Measurements from ENCODE around the gene TMEM192. TPM values are rescaled to one million over a fixed set of nuclear protein-coding genes. Genes with fewer than 3 reads are reported as not detected.
"Not testable (repeated sequence)": the region's sequence is repeated elsewhere in the genome, so short reads cannot be mapped to it uniquely, and the experiment has no call there.

TMEM192 gene
- total RNA-seq, 2 experiments from 2014 or later, result 6.6 to 15.5 TPM

DNA sequence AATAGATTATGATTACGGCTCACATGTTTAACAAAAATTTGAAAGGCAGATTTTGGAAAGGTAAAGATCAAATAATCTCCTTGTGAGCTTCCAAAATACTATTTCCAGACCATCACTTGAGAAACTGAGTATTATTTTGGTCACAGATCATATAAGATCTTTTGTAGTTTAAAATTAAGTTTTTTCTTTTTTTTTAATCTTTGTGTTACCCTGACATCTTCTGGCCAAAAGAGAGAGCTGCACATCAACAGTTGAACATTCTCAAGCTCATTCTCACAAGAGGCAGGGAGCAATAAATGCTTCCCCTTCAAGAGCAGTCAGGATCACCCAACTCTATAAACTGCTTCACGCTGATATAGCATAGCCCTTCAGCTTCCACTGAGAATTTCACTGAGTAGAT is 15.9 kb downstream of the TMEM192 start:
- H3K4me2 ChIP-seq (ENCODE audit: low read length), result no peak overlapping the region
- H3K36me3 ChIP-seq (ENCODE audit: insufficient read depth, low read length), result peaks cover 53% of the 10 kb centered on the region
- intact Hi-C loops (cut with micrococcal nuclease; ENCODE audit: unreplicated experiment), result loop anchor here (5.0 kb wide), 1 partner anchor 319 kb away; no protein-coding TSS in a partner anchor
- no peaks in the 10 kb centered on the region for H3K9me3 ChIP-seq (ENCODE audit: low read length)
- no TSS peak for BruUV-seq (replicated peaks)
- H3K9me2 ChIP-seq (ENCODE audit: insufficient read depth, low read length), result no peaks in the 10 kb centered on the region
- no peaks in the 10 kb centered on the region for H3K4me1 ChIP-seq (ENCODE audit: insufficient read depth, low read length, poor library complexity, severe bottlenecking)
- no peaks in the 10 kb centered on the region for H4K20me1 ChIP-seq (ENCODE audit: insufficient read depth, low read length)
- no peak overlapping the region for H2AFZ ChIP-seq (ENCODE audit: low read length)
- ChIA-PET POLR2A (interaction anchor here (0.7 to 1.1 kb wide), 4 partner anchors 10 to 209 kb away, joined by 3 to 4 read pairs (median 4); partner anchors contain the start of gene TMEM192), CTCF (ENCODE audit: unreplicated experiment) (interaction anchor here (0.6 to 1.1 kb wide), 2 partner anchors 16 to 28 kb away, joined by 3 to 7 read pairs; partner anchors contain the start of gene TMEM192)
- TF ChIP-seq, protein P1, sequence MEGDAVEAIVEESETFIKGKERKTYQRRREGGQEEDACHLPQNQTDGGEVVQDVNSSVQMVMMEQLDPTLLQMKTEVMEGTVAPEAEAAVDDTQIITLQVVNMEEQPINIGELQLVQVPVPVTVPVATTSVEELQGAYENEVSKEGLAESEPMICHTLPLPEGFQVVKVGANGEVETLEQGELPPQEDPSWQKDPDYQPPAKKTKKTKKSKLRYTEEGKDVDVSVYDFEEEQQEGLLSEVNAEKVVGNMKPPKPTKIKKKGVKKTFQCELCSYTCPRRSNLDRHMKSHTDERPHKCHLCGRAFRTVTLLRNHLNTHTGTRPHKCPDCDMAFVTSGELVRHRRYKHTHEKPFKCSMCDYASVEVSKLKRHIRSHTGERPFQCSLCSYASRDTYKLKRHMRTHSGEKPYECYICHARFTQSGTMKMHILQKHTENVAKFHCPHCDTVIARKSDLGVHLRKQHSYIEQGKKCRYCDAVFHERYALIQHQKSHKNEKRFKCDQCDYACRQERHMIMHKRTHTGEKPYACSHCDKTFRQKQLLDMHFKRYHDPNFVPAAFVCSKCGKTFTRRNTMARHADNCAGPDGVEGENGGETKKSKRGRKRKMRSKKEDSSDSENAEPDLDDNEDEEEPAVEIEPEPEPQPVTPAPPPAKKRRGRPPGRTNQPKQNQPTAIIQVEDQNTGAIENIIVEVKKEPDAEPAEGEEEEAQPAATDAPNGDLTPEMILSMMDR (conservative IDR thresholded peaks at IDR 0.05; ENCODE audit: low read length), result peak; percentile 78
- TF ChIP-seq EZH2phosphoT487 (IDR thresholded peaks at IDR 0.05; ENCODE audit: borderline replicate concordance, low read depth, low read length), result no peak
- no peak overlapping the region for H3K4me3 ChIP-seq (ENCODE audit: low read depth, low read length, poor library complexity, severe bottlenecking)
- DNase-seq (ENCODE audit: low spot score), result peak; percentile 16
- H3K27ac ChIP-seq (ENCODE audit: low read depth, low read length, poor library complexity, severe bottlenecking), result no peak overlapping the region
- H3K79me2 ChIP-seq (ENCODE audit: insufficient read depth, low read depth, low read length), result no peaks in the 10 kb centered on the region

DNA sequence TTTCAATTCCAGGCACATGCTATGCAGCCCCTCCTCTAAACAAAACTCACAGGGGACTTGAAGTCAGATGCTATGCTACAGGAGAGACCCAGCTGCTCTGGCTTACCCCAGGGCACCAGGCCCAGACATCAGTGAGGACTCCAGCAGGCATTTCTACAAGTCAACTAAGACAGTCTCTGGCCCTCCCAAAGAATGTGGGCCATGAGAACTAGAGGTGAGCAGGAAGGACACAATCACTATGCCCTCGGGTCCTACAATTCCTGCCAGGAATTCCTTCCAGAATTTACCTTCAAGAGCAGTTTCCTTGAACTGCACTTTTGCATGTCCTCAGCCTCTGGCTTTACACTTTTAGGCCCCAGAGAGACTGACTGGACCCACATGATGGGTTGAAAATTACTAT is 17.4 kb downstream of the TMEM192 start:
- no peak overlapping the region for H3K27ac ChIP-seq (ENCODE audit: low read depth, low read length, poor library complexity, severe bottlenecking)
- intact Hi-C loops (cut with micrococcal nuclease; ENCODE audit: unreplicated experiment), result loop anchor here (5.0 kb wide), 1 partner anchor 318 kb away; no protein-coding TSS in a partner anchor
- ChIA-PET CTCF (ENCODE audit: unreplicated experiment) (interaction anchor here (0.5 kb wide), 1 partner anchor 10 kb away, joined by 3 read pairs; no protein-coding TSS in a partner anchor), POLR2A (interaction anchor here (0.6 to 1.1 kb wide), 2 partner anchors 26 to 141 kb away, joined by 3 to 4 read pairs; no protein-coding TSS in a partner anchor)
- no peaks in the 10 kb centered on the region for H4K20me1 ChIP-seq (ENCODE audit: insufficient read depth, low read length)
- TF ChIP-seq, protein P1 (conservative IDR thresholded peaks at IDR 0.05; ENCODE audit: low read length), result no peak
- no peak for TF ChIP-seq EZH2phosphoT487 (IDR thresholded peaks at IDR 0.05; ENCODE audit: borderline replicate concordance, low read depth, low read length)
- no peaks in the 10 kb centered on the region for H3K4me1 ChIP-seq (ENCODE audit: insufficient read depth, low read length, poor library complexity, severe bottlenecking)
- no TSS peak for BruUV-seq (replicated peaks)
- no peak overlapping the region for H3K4me3 ChIP-seq (ENCODE audit: low read depth, low read length, poor library complexity, severe bottlenecking)
- peaks cover 47% of the 10 kb centered on the region for H3K36me3 ChIP-seq (ENCODE audit: insufficient read depth, low read length)
- no peak overlapping the region for H2AFZ ChIP-seq (ENCODE audit: low read length)
- no peak overlapping the region for H3K4me2 ChIP-seq (ENCODE audit: low read length)
- no peaks in the 10 kb centered on the region for H3K9me2 ChIP-seq (ENCODE audit: insufficient read depth, low read length)
- no peaks in the 10 kb centered on the region for H3K79me2 ChIP-seq (ENCODE audit: insufficient read depth, low read depth, low read length)
- DNase-seq (ENCODE audit: low spot score), result no peak
- no peaks in the 10 kb centered on the region for H3K9me3 ChIP-seq (ENCODE audit: low read length)

DNA sequence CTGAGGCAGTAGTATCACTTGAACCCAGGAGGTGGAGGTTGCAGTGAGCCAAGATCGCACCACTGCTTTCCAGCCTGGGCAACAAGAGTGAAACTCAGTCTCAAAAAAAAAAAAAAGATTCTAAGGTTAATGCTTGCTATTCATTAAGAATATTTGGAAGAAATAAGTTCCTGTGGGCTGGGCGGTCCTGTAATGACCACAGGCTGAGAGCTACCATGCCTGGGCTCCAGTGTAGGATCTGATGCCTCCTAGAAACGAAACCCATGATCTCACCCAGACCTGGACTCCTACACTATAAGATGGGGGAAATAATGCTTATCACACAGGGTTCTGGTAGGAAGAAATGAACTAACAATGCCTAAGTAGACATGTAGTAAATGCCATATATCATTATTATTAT is 17.8 kb downstream of the TMEM192 start:
- no peaks in the 10 kb centered on the region for H3K9me2 ChIP-seq (ENCODE audit: insufficient read depth, low read length)
- no peaks in the 10 kb centered on the region for H3K9me3 ChIP-seq (ENCODE audit: low read length)
- no peak for DNase-seq (ENCODE audit: low spot score)
- no peaks in the 10 kb centered on the region for H4K20me1 ChIP-seq (ENCODE audit: insufficient read depth, low read length)
- H2AFZ ChIP-seq (ENCODE audit: low read length), result no peak overlapping the region
- no peaks in the 10 kb centered on the region for H3K4me1 ChIP-seq (ENCODE audit: insufficient read depth, low read length, poor library complexity, severe bottlenecking)
- peaks cover 48% of the 10 kb centered on the region for H3K36me3 ChIP-seq (ENCODE audit: insufficient read depth, low read length)
- H3K27ac ChIP-seq (ENCODE audit: low read depth, low read length, poor library complexity, severe bottlenecking), result no peak overlapping the region
- H3K79me2 ChIP-seq (ENCODE audit: insufficient read depth, low read depth, low read length), result no peaks in the 10 kb centered on the region
- no TSS peak for BruUV-seq (replicated peaks)
- intact Hi-C loops (cut with micrococcal nuclease; ENCODE audit: unreplicated experiment), result loop anchor here (5.0 kb wide), 1 partner anchor 318 kb away; no protein-coding TSS in a partner anchor
- no peak for TF ChIP-seq EZH2phosphoT487 (IDR thresholded peaks at IDR 0.05; ENCODE audit: borderline replicate concordance, low read depth, low read length)
- TF ChIP-seq, protein P1 (conservative IDR thresholded peaks at IDR 0.05; ENCODE audit: low read length), result no peak
- ChIA-PET POLR2A (no interaction called here), CTCF (ENCODE audit: unreplicated experiment) (interaction anchor here (0.5 kb wide), 1 partner anchor 9 kb away, joined by 3 read pairs; no protein-coding TSS in a partner anchor)
- no peak overlapping the region for H3K4me3 ChIP-seq (ENCODE audit: low read depth, low read length, poor library complexity, severe bottlenecking)
- H3K4me2 ChIP-seq (ENCODE audit: low read length), result no peak overlapping the region

DNA sequence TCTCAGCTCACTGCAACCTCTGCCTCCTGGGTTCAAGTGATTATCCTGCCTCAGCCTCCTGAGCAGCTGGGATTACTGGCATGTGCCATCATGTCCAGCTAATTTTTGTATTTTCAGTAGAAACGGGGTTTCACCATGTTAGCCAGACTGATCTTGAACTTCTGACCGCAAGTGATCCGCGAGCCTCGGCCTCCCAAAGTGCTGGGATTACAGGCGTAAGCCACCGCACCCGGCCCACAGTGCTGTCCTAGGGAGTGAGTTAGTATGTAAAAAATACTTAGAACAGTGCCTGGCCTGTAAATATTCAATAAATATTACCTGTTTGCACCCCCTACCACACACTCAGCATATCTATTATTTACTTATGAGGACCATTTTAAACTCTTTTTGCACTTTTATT is 20.5 kb downstream of the TMEM192 start:
- H3K4me3 ChIP-seq (ENCODE audit: low read depth, low read length, poor library complexity, severe bottlenecking); H3K27ac ChIP-seq (ENCODE audit: low read depth, low read length, poor library complexity, severe bottlenecking); H3K79me2 ChIP-seq (ENCODE audit: insufficient read depth, low read depth, low read length); H3K4me2 ChIP-seq (ENCODE audit: low read length); BruUV-seq (replicated peaks); H4K20me1 ChIP-seq (ENCODE audit: insufficient read depth, low read length); H2AFZ ChIP-seq (ENCODE audit: low read length); CTCF ChIA-PET (ENCODE audit: unreplicated experiment); POLR2A ChIA-PET; H3K9me2 ChIP-seq (ENCODE audit: insufficient read depth, low read length); DNase-seq (ENCODE audit: low spot score); H3K4me1 ChIP-seq (ENCODE audit: insufficient read depth, low read length, poor library complexity, severe bottlenecking); H3K9me3 ChIP-seq (ENCODE audit: low read length): not testable (repeated sequence)
- intact Hi-C loops (cut with micrococcal nuclease; ENCODE audit: unreplicated experiment), result loop anchor here (2.0 kb wide), 1 partner anchor 19 kb away; no protein-coding TSS in a partner anchor
- H3K36me3 ChIP-seq (ENCODE audit: insufficient read depth, low read length), result peaks cover 52% of the 10 kb centered on the region
